ENCODE measurements around the gene SLC26A9. TPM values are rescaled to one million over a fixed set of nuclear protein-coding genes. Genes with fewer than 3 reads are reported as not detected.

SLC26A9 gene
- total and polyA plus RNA-seq, 9 of the 15 experiments (the other 6 are each of a cell fraction or from before 2014, with no cell fraction given): 0.03 TPM; not detected in 8

DNA sequence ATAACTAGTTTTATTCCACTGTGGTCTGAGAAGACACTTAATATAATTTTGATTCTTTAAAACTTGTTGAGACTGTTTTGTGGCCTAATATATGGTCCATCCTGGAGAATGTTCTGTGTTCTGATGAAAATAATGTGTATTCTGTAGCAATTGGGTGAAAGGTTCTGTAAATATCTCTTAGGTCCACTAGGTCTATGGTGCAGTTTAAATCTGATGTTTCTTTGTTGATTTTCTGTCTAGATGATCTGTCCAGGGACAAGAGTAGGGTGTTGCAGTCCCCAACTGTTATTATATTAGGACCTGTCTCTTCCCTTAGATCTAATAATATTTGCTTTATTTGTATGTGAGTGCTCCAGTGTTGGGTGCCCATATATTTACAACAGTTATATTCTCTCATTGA lies 59.5 kb downstream of the SLC26A9 start:
- in situ Hi-C loops (cut with MboI) (no loop called here), intact Hi-C loops (cut with micrococcal nuclease) (no loop called here)
- Histone ChIP-seq H4K20me1 (replicated peaks; ENCODE audit: control insufficient read depth, insufficient read depth, low read length) (no peaks in the 10 kb centered on the region), H3K9me3 (replicated peaks; ENCODE audit: control insufficient read depth, insufficient read depth, low read depth, low read length) (no peaks in the 10 kb centered on the region), H3K79me2 (ENCODE audit: control insufficient read depth, insufficient read depth, low read length) (no peaks in the 10 kb centered on the region), H3K9ac (ENCODE audit: insufficient read depth in 1 of 2, low read depth in 2 of 2, low read length in 2 of 2) (no peak overlapping the region), H3K27ac (ENCODE audit: extremely low read depth, low read depth, low read length) (no peak overlapping the region), H3K36me3 (ENCODE audit: control insufficient read depth, insufficient read depth, low read length) (no peaks in the 10 kb centered on the region), H3K4me2 (ENCODE audit: insufficient read depth, low read length) (no peak overlapping the region), H3K9me1 (ENCODE audit: control insufficient read depth, insufficient read depth, low read length) (no peaks in the 10 kb centered on the region), H3K4me1 (replicated peaks in 1 of 2; ENCODE audit: control insufficient read depth in 2 of 2, insufficient read depth in 2 of 2, low read length in 2 of 2) (no peaks in the 10 kb centered on the region), H3K4me3 (no peak overlapping the region), H2AFZ (ENCODE audit: low read depth, low read length) (no peak overlapping the region), H3K27me3 (ENCODE audit: control insufficient read depth in 2 of 2, insufficient read depth in 2 of 2, low read length in 2 of 2) (no peaks in the 10 kb centered on the region)
- POLR2A ChIA-PET: no interaction called here
- BruUV-seq (replicated peaks): no TSS peak
- FAIRE-seq (no peak), ATAC-seq (no peak), DNase-seq (ENCODE audit: extremely low read depth in 1 of 4, low spot score in 3 of 4) (no peak)
- CTCF ChIA-PET (ENCODE audit: low intra/inter-chr PET ratio): no interaction called here
- TF ChIP-seq, protein P1, sequence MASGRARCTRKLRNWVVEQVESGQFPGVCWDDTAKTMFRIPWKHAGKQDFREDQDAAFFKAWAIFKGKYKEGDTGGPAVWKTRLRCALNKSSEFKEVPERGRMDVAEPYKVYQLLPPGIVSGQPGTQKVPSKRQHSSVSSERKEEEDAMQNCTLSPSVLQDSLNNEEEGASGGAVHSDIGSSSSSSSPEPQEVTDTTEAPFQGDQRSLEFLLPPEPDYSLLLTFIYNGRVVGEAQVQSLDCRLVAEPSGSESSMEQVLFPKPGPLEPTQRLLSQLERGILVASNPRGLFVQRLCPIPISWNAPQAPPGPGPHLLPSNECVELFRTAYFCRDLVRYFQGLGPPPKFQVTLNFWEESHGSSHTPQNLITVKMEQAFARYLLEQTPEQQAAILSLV (tag; IDR thresholded peaks at IDR 0.05): no peak
- TF ChIP-seq POLR2AphosphoS5 (IDR thresholded peaks at IDR 0.05; ENCODE audit: control insufficient read depth, insufficient read depth, low read depth, low read length) (no peak), NFATC3 (IDR thresholded peaks at IDR 0.05) (no peak), SMARCB1 (IDR thresholded peaks at IDR 0.05; ENCODE audit: insufficient read length, low read depth) (no peak), GATAD2A (IDR thresholded peaks at IDR 0.05) (no peak), CCNT2 (IDR thresholded peaks at IDR 0.05; ENCODE audit: borderline replicate concordance, extremely low read depth, insufficient read length, low read depth, low read length) (no peak), HDGF (IDR thresholded peaks at IDR 0.05) (no peak), ZNF174 (CRISPR knock-in tag; IDR thresholded peaks at IDR 0.05) (no peak), KDM1A (IDR thresholded peaks at IDR 0.05) (no peak)
- TF ChIP-seq, protein P2, sequence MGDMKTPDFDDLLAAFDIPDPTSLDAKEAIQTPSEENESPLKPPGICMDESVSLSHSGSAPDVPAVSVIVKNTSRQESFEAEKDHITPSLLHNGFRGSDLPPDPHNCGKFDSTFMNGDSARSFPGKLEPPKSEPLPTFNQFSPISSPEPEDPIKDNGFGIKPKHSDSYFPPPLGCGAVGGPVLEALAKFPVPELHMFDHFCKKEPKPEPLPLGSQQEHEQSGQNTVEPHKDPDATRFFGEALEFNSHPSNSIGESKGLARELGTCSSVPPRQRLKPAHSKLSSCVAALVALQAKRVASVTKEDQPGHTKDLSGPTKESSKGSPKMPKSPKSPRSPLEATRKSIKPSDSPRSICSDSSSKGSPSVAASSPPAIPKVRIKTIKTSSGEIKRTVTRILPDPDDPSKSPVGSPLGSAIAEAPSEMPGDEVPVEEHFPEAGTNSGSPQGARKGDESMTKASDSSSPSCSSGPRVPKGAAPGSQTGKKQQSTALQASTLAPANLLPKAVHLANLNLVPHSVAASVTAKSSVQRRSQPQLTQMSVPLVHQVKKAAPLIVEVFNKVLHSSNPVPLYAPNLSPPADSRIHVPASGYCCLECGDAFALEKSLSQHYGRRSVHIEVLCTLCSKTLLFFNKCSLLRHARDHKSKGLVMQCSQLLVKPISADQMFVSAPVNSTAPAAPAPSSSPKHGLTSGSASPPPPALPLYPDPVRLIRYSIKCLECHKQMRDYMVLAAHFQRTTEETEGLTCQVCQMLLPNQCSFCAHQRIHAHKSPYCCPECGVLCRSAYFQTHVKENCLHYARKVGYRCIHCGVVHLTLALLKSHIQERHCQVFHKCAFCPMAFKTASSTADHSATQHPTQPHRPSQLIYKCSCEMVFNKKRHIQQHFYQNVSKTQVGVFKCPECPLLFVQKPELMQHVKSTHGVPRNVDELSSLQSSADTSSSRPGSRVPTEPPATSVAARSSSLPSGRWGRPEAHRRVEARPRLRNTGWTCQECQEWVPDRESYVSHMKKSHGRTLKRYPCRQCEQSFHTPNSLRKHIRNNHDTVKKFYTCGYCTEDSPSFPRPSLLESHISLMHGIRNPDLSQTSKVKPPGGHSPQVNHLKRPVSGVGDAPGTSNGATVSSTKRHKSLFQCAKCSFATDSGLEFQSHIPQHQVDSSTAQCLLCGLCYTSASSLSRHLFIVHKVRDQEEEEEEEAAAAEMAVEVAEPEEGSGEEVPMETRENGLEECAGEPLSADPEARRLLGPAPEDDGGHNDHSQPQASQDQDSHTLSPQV (IDR thresholded peaks at IDR 0.05): no peak
- TF ChIP-seq, protein P3, sequence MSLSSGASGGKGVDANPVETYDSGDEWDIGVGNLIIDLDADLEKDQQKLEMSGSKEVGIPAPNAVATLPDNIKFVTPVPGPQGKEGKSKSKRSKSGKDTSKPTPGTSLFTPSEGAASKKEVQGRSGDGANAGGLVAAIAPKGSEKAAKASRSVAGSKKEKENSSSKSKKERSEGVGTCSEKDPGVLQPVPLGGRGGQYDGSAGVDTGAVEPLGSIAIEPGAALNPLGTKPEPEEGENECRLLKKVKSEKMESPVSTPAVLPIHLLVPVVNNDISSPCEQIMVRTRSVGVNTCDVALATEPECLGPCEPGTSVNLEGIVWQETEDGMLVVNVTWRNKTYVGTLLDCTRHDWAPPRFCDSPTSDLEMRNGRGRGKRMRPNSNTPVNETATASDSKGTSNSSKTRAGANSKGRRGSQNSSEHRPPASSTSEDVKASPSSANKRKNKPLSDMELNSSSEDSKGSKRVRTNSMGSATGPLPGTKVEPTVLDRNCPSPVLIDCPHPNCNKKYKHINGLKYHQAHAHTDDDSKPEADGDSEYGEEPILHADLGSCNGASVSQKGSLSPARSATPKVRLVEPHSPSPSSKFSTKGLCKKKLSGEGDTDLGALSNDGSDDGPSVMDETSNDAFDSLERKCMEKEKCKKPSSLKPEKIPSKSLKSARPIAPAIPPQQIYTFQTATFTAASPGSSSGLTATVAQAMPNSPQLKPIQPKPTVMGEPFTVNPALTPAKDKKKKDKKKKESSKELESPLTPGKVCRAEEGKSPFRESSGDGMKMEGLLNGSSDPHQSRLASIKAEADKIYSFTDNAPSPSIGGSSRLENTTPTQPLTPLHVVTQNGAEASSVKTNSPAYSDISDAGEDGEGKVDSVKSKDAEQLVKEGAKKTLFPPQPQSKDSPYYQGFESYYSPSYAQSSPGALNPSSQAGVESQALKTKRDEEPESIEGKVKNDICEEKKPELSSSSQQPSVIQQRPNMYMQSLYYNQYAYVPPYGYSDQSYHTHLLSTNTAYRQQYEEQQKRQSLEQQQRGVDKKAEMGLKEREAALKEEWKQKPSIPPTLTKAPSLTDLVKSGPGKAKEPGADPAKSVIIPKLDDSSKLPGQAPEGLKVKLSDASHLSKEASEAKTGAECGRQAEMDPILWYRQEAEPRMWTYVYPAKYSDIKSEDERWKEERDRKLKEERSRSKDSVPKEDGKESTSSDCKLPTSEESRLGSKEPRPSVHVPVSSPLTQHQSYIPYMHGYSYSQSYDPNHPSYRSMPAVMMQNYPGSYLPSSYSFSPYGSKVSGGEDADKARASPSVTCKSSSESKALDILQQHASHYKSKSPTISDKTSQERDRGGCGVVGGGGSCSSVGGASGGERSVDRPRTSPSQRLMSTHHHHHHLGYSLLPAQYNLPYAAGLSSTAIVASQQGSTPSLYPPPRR (CRISPR knock-in tag; IDR thresholded peaks at IDR 0.05; ENCODE audit: borderline replicate concordance): no peak
- TF ChIP-seq, protein P4, sequence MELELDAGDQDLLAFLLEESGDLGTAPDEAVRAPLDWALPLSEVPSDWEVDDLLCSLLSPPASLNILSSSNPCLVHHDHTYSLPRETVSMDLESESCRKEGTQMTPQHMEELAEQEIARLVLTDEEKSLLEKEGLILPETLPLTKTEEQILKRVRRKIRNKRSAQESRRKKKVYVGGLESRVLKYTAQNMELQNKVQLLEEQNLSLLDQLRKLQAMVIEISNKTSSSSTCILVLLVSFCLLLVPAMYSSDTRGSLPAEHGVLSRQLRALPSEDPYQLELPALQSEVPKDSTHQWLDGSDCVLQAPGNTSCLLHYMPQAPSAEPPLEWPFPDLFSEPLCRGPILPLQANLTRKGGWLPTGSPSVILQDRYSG (tag; conservative IDR thresholded peaks at IDR 0.05; ENCODE audit: low read depth): no peak
